GM12891 (cell line): Measurements from ENCODE around the gene CADM1.

Source experiments
- POLR2A ChIP-seq: IDR thresholded peaks from 2 replicates; pipeline ENCODE4 v1.6.1; 2011; ENCODE audit warnings: low read depth, low read length, control low read depth
- POLR2AphosphoS5 ChIP-seq: IDR thresholded peaks from 2 replicates; pipeline ENCODE4 v1.6.1; 2011; ENCODE audit warnings: low read depth, low read length, control low read depth
- POU2F2 ChIP-seq: IDR thresholded peaks from 2 replicates; pipeline ENCODE4 v1.6.1; 2011; ENCODE audit warnings: low read depth, mild to moderate bottlenecking, control low read depth, low read length, moderate library complexity
- TAF1 ChIP-seq: IDR thresholded peaks from 2 replicates; pipeline ENCODE4 v1.6.1; 2011; ENCODE audit warnings: low read depth, low read length, control low read depth

GRCh38 chr11:115282923-115283322 lies 221.3 kb downstream of the CADM1 start:
- TF ChIP-seq POLR2A (no peak), POLR2AphosphoS5 (no peak), POU2F2 (no peak), TAF1 (no peak)
